ENCODE data around the gene RPN1. TPM values are rescaled to one million over a fixed set of nuclear protein-coding genes. Genes with fewer than 3 reads are reported as not detected.
A peak's percentile ranks its signal among the peaks of the same experiment; 100 is the strongest.

The RPN1 gene
- total and polyA plus RNA-seq, 2 of the 13 experiments (the other 11 are each of a cell fraction or from before 2014, with no cell fraction given), result 290 to 342 TPM

- TF ChIP-seq ZBTB46 (CRISPR knock-in tag; IDR thresholded peaks at IDR 0.05; ENCODE audit: borderline replicate concordance), result no peak
- TF ChIP-seq MXI1 (IDR thresholded peaks at IDR 0.05; ENCODE audit: borderline replicate concordance, low read depth, low read length), result 0 out of 3 replicates have a peak, but pooled peaks have one; percentile 10
- TF ChIP-seq ZNF557 (CRISPR knock-in tag; IDR thresholded peaks at IDR 0.05), result no peak
- TF ChIP-seq ZNF232 (CRISPR knock-in tag; IDR thresholded peaks at IDR 0.05; ENCODE audit: borderline replicate concordance), result peak; percentile 70; the same call in 1 of the 2 replicates
- no peak; the same call in 1 of the 2 replicates for TF ChIP-seq KDM5B (CRISPR knock-in tag; IDR thresholded peaks at IDR 0.05; ENCODE audit: borderline replicate concordance)
- TF ChIP-seq SKI (IDR thresholded peaks at IDR 0.05; ENCODE audit: partially characterized antibody), result no peak
- peak; percentile 78 for TF ChIP-seq ZNF335 (CRISPR knock-in tag; IDR thresholded peaks at IDR 0.05)
- TF ChIP-seq ZNF543 (CRISPR knock-in tag; IDR thresholded peaks at IDR 0.05), result no peak
- no peak for TF ChIP-seq USF2 (IDR thresholded peaks at IDR 0.05; ENCODE audit: low read depth, low read length)
- TF ChIP-seq USF2 (CRISPR knock-in tag; IDR thresholded peaks at IDR 0.05; ENCODE audit: borderline replicate concordance), result no peak
- no peak for TF ChIP-seq ZBTB26 (CRISPR knock-in tag; IDR thresholded peaks at IDR 0.05; ENCODE audit: borderline replicate concordance)
- TF ChIP-seq ZNF598 (CRISPR knock-in tag; IDR thresholded peaks at IDR 0.05; ENCODE audit: borderline replicate concordance), result no peak
- no peak for TF ChIP-seq NFKBIZ (CRISPR knock-in tag; IDR thresholded peaks at IDR 0.05)
- peak; percentile 61 for TF ChIP-seq TEAD3 (CRISPR knock-in tag; optimal IDR thresholded peaks at IDR 0.05; ENCODE audit: borderline replicate concordance)
- TF ChIP-seq SKIL (CRISPR knock-in tag; IDR thresholded peaks at IDR 0.05; ENCODE audit: borderline replicate concordance), result no peak
- 0 out of 2 replicates have a peak, but pooled peaks have one; percentile 50 for TF ChIP-seq HIC2 (CRISPR knock-in tag; IDR thresholded peaks at IDR 0.05; ENCODE audit: low read depth)
- no peak for TF ChIP-seq JUND (CRISPR knock-in tag; IDR thresholded peaks at IDR 0.05)
- no peak for TF ChIP-seq NAIF1 (CRISPR knock-in tag; IDR thresholded peaks at IDR 0.05; ENCODE audit: borderline replicate concordance)
- TF ChIP-seq ZNF18 (CRISPR knock-in tag; IDR thresholded peaks at IDR 0.05; ENCODE audit: insufficient replicate concordance), result no peak
These were observed 59.7 kb downstream of the RPN1 start (continued) for GRCh38 chr3:128590948-128591347.

Data from HepG2 (cell line).